ENCODE data around the gene CD37. TPM values are rescaled to one million over a fixed set of nuclear protein-coding genes. Genes with fewer than 3 reads are reported as not detected.

Gene CD37
- total RNA-seq, 3 donors from 2014 or later: 2.9 to 19.7 (median 15.4) TPM

DNA sequence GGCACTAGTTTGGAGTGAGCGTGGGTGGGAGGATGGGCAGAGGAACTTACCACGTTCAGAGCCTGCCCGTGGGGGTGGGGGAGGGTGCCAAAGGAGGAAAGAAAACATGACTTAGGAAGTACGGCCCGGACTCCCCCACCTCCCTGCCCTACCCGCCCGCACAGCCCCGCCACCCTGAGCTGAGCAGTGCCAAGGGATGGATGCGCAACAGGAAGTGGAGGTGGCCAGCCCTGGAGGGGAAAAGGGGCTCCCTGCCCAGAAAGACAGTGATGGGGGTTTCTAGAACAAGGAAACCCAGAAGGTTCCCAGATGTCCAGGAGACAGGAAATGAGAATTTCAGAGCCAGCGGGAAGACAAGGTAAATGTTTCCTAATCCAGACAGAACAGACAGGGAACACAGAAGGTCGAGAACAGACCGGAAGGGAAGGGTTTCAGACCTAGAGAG is 20.7 kb downstream of the CD37 start:
- intact Hi-C loops (cut with DNase I; ENCODE audit: low total_unique reads): loop anchor here (5.0 kb wide), 1 partner anchor 1661 kb away; the partner anchor contains the start of gene KLK10
- Histone ChIP-seq H3K4me3 (peak overlapping the region in 1 of 3 donors; percentile 5), H3K27ac (peak overlapping the region; percentile 76 to 82), H3K4me1 (peaks cover 0 to 4% of the 10 kb centered on the region in 2 donors), H3K9me3 (no peaks in the 10 kb centered on the region), H3K36me3 (no peaks in the 10 kb centered on the region), H3K27me3 (no peaks in the 10 kb centered on the region)
- peak in 1 of 2 donors; percentile 47 for DNase-seq (ENCODE audit: low spot score in 2 of 2)
- TF ChIP-seq POLR2A (IDR thresholded peaks at IDR 0.05) (no peak), POLR2AphosphoS5 (IDR thresholded peaks at IDR 0.05) (no peak)
- TF ChIP-seq, protein P1, sequence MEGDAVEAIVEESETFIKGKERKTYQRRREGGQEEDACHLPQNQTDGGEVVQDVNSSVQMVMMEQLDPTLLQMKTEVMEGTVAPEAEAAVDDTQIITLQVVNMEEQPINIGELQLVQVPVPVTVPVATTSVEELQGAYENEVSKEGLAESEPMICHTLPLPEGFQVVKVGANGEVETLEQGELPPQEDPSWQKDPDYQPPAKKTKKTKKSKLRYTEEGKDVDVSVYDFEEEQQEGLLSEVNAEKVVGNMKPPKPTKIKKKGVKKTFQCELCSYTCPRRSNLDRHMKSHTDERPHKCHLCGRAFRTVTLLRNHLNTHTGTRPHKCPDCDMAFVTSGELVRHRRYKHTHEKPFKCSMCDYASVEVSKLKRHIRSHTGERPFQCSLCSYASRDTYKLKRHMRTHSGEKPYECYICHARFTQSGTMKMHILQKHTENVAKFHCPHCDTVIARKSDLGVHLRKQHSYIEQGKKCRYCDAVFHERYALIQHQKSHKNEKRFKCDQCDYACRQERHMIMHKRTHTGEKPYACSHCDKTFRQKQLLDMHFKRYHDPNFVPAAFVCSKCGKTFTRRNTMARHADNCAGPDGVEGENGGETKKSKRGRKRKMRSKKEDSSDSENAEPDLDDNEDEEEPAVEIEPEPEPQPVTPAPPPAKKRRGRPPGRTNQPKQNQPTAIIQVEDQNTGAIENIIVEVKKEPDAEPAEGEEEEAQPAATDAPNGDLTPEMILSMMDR (IDR thresholded peaks at IDR 0.05): no peak

DNA sequence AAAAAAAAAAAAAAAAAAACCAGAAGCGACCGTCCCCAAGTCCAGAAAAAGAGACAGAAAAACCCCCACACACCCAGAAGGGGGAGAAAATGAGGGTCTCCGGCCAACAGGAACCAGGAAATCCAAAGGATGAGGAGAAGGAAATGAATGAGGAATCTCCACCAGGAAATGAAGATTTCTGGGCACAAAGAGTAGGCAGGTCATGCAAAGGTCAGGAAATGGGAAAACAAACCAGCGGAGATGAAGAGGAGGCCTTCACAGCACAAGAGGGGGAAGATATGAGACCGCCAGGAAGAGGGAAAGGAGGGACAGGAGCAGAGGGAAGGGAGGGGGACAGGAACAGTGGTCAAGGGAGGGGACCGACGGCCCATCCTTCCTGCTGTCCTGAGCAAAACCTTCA is 21.2 kb downstream of the CD37 start:
- TF ChIP-seq POLR2A (IDR thresholded peaks at IDR 0.05) (no peak), POLR2AphosphoS5 (IDR thresholded peaks at IDR 0.05) (no peak)
- TF ChIP-seq, protein P1 (IDR thresholded peaks at IDR 0.05): no peak
- H3K27ac ChIP-seq: peak overlapping the region; percentile 76 to 90
- peak overlapping the region in 1 of 3 donors; percentile 22 for H3K4me3 ChIP-seq
- H3K36me3 ChIP-seq: no peaks in the 10 kb centered on the region
- H3K27me3 ChIP-seq: no peaks in the 10 kb centered on the region
- intact Hi-C loops (cut with DNase I; ENCODE audit: low total_unique reads): loop anchor here (5.0 kb wide), 1 partner anchor 1661 kb away; the partner anchor contains the start of gene KLK10
- H3K4me1 ChIP-seq: peaks cover 0 to 4% of the 10 kb centered on the region in 2 donors
- H3K9me3 ChIP-seq: no peaks in the 10 kb centered on the region
- DNase-seq (ENCODE audit: low spot score in 2 of 2): no peak

DNA sequence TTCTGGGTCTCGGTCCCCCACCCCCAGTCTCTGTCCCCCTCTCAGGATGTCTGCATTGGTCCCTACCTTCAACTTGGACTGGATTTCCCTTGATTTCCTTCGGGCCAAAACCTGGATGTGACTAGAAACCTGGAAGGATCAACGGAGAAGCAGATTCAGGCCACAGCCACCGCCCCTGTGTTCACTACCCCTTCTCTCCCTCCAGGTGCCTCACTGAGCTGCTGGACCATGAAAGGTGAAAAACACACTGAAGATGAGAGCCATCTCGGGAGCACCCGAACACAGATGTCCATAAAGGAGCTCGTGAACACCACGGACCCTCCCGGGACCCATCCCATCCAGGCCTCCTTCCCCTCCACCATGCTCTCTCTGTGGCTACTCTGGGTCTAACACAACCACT is 22.0 kb downstream of the CD37 start:
- Histone ChIP-seq H3K4me3 (no peak overlapping the region), H3K27ac (peak overlapping the region; percentile 76 to 90), H3K4me1 (peaks cover 0 to 4% of the 10 kb centered on the region in 2 donors), H3K27me3 (no peaks in the 10 kb centered on the region), H3K36me3 (no peaks in the 10 kb centered on the region), H3K9me3 (no peaks in the 10 kb centered on the region)
- TF ChIP-seq, protein P1 (IDR thresholded peaks at IDR 0.05): no peak
- TF ChIP-seq POLR2A (IDR thresholded peaks at IDR 0.05) (no peak), POLR2AphosphoS5 (IDR thresholded peaks at IDR 0.05) (no peak)
- DNase-seq (ENCODE audit: low spot score in 2 of 2): no peak
- intact Hi-C loops (cut with DNase I; ENCODE audit: low total_unique reads): loop anchor here (5.0 kb wide), 1 partner anchor 1660 kb away; the partner anchor contains the start of gene KLK10

DNA sequence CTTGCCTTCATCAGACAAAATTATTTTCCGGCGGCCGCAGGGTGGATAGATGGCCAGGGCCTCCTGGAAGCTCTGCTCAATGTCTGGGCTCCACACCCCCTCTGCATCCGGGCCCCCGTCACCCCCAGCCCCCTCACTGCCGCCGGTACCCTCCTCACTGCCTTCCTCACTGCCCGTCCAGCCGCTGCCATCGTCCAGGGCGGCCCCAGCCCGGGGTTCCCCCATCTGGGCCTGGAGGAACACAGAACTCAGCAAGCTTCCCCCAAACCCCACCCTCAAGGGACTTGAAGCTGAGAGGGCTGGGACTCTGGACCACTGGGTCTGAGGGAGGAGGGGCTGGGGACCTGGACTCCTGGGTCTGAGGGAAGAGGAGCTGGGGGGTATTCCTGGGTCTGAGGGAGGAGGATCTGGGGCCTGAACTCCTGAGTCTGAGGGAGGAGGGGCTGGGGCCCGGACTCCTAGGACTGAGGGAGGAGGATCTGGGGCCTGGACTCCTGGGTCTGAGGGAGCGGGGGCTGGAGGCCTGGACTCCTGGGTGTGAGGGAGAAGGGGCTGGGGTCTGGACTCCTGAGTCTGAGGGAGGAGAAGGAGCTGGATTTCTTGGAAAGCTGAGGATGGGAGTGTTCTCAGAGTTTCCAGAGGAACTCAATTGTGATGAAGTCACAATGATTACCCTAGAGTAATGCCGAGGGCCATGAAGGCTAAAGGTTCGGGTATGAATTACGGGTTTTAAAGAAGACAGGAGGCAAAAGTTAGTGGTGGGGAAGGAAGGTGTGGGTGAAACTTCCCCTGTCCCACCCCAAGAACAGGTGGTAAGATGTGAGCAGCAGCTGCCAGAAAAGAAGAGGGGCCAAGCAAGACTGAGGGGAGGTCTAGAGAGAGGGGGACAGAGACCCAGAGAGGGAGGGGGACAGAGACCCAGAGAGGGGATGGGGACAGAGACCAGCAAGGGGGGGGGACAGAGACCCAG is 24.9 kb downstream of the CD37 start:
- no peaks in the 10 kb centered on the region for H3K9me3 ChIP-seq
- DNase-seq (ENCODE audit: low spot score in 2 of 2): no peak
- H3K4me1 ChIP-seq: peaks cover 0 to 4% of the 10 kb centered on the region in 2 donors
- peak overlapping the region; percentile 93 to 98 for H3K27ac ChIP-seq
- intact Hi-C loops (cut with DNase I; ENCODE audit: low total_unique reads): loop anchor here (5.0 kb wide), 1 partner anchor 1657 kb away; the partner anchor contains the start of gene KLK10
- peak overlapping the region in 1 of 3 donors; percentile 89 for H3K4me3 ChIP-seq
- no peaks in the 10 kb centered on the region for H3K27me3 ChIP-seq
- TF ChIP-seq POLR2AphosphoS5 (IDR thresholded peaks at IDR 0.05) (no peak), POLR2A (IDR thresholded peaks at IDR 0.05) (no peak)
- TF ChIP-seq, protein P1 (IDR thresholded peaks at IDR 0.05): no peak
- H3K36me3 ChIP-seq: no peaks in the 10 kb centered on the region

All from breast epithelium (tissue), 4 donors.